Endodermal cell (in vitro differentiated cells): ENCODE measurements around the gene PMEPA1. TPM values are rescaled to one million over a fixed set of nuclear protein-coding genes. Genes with fewer than 3 reads are reported as not detected.
A peak's percentile ranks its signal among the peaks of the same experiment; 100 is the strongest.

Experiments
- DNase-seq: peaks from one replicate; pipeline ENCODE4 v3.0.0-alpha.2; 2017
- H3K27ac ChIP-seq: 2 replicates; pipeline ENCODE4 v1.5.1; 2013; ENCODE audit warnings: mild to moderate bottlenecking, low read depth, low read length, moderate library complexity
- H3K27me3 ChIP-seq: 2 replicates; pipeline ENCODE4 v1.6.1; 2013; ENCODE audit warnings: mild to moderate bottlenecking, low read length, moderate library complexity; ENCODE audit not compliant: insufficient read depth, control insufficient read depth, poor library complexity, severe bottlenecking
- H3K36me3 ChIP-seq: 2 replicates; pipeline ENCODE4 v1.7.0; 2013; ENCODE audit warnings: mild to moderate bottlenecking, low read length, moderate library complexity; ENCODE audit not compliant: control insufficient read depth, insufficient read depth
- H3K4me1 ChIP-seq: one replicate; pipeline ENCODE4 v1.7.0; 2013; ENCODE audit warnings: low read length; ENCODE audit not compliant: control insufficient read depth, insufficient read depth
- H3K4me3 ChIP-seq: 2 replicates; pipeline ENCODE4 v1.5.1; 2013; ENCODE audit warnings: mild to moderate bottlenecking, low read length, moderate library complexity
- H3K9ac ChIP-seq: 2 replicates; pipeline ENCODE4 v1.6.1; 2013; ENCODE audit warnings: mild to moderate bottlenecking, low read length, moderate library complexity; ENCODE audit not compliant: poor library complexity, severe bottlenecking; ENCODE audit errors: extremely low read depth
- H3K9me3 ChIP-seq: 2 replicates; pipeline ENCODE4 v1.6.1; 2013; ENCODE audit warnings: mild to moderate bottlenecking, low read length, moderate library complexity; ENCODE audit not compliant: control insufficient read depth
- H3K27ac Mint-ChIP-seq: 2 replicates; pipeline ENCODE4 v1.8.0; 2020; ENCODE audit warnings: mixed read lengths
- H3K27me3 Mint-ChIP-seq: 2 replicates; pipeline ENCODE4 v1.8.0; 2021; ENCODE audit warnings: mild to moderate bottlenecking, mixed read lengths; ENCODE audit not compliant: insufficient read depth
- H3K36me3 Mint-ChIP-seq: 2 replicates; pipeline ENCODE4 v1.8.0; 2020; ENCODE audit warnings: low read depth, mixed read lengths
- H3K4me1 Mint-ChIP-seq: 2 replicates; pipeline ENCODE4 v1.8.0; 2020; ENCODE audit warnings: mixed read lengths
- H3K4me3 Mint-ChIP-seq: 2 replicates; pipeline ENCODE4 v1.8.0; 2020; ENCODE audit warnings: mild to moderate bottlenecking, moderate library complexity, mixed read lengths
- H3K9me3 Mint-ChIP-seq: 2 replicates; pipeline ENCODE4 v1.8.0; 2020; ENCODE audit warnings: mild to moderate bottlenecking, mixed read lengths
- CTCF ChIP-seq: fragments of 200-600 bp; sonication (generic); conservative IDR thresholded peaks from 2 replicates; pipeline ENCODE4 v1.5.0; 2021; ENCODE audit warnings: antibody characterized with exemption, mild to moderate bottlenecking
- WGBS, 2 experiments: methylation state at CpG; one replicate each; pipeline versions ENCODE4 v1.1.5 to v1.1.7; 2013; ENCODE audit warnings: missing lambda C conversion rate in 2 of 2, mixed read lengths in 1 of 2; ENCODE audit not compliant: insufficient coverage in 1 of 2, insufficient read length in 1 of 2; 5-methylcytosine and 5-hydroxymethylcytosine counted together
- total RNA-seq, 2 donors: library from RNA; stranded (reverse); fragmentation: NEBNext Ultra II Directional in 1 of 2; extraction: Animal tissue kit (Norgen Biotek cat#: 25700) in 1 of 2; gene quantifications; 2 replicates in 1 of 2; 3 replicates in 1 of 2; pipeline ENCODE4 v1.2.1, GENCODE V29; 2021

Gene PMEPA1
- total RNA-seq, 2 donors from 2014 or later: 18.8 to 37.4 TPM

- Mint-ChIP-seq H3K36me3 (no peaks in the 10 kb centered on the region), H3K9me3 (no peaks in the 10 kb centered on the region), H3K4me3 (no peak overlapping the region), H3K27ac (no peak overlapping the region), H3K27me3 (peaks cover 38% of the 10 kb centered on the region), H3K4me1 (no peaks in the 10 kb centered on the region)
- Histone ChIP-seq H3K4me3 (no peak overlapping the region), H3K27ac (no peak overlapping the region), H3K4me1 (no peaks in the 10 kb centered on the region), H3K27me3 (peaks cover 40% of the 10 kb centered on the region), H3K36me3 (no peaks in the 10 kb centered on the region), H3K9me3 (no peaks in the 10 kb centered on the region), H3K9ac (no peak overlapping the region)
- no peak for TF ChIP-seq CTCF
- no peak for DNase-seq
- 94 to 96% methylated on average over 6 to 7 of the region's 7 CpGs for WGBS, 2 experiments
Observed at GRCh38 chr20:57749869-57750268, 40.1 kb upstream of the PMEPA1 start.

GRCh38 chr20:57749131-57749690 is 39.4 kb upstream of the PMEPA1 start:
- no peaks in the 10 kb centered on the region for H3K36me3 Mint-ChIP-seq
- Histone ChIP-seq H3K27ac (peak overlapping the region; percentile 66), H3K4me3 (no peak overlapping the region), H3K36me3 (no peaks in the 10 kb centered on the region), H3K4me1 (no peaks in the 10 kb centered on the region), H3K27me3 (peaks cover 40% of the 10 kb centered on the region), H3K9ac (no peak overlapping the region), H3K9me3 (no peaks in the 10 kb centered on the region)
- no peak overlapping the region for H3K4me3 Mint-ChIP-seq
- H3K27me3 Mint-ChIP-seq: peaks cover 36% of the 10 kb centered on the region
- H3K4me1 Mint-ChIP-seq: no peaks in the 10 kb centered on the region
- H3K9me3 Mint-ChIP-seq: no peaks in the 10 kb centered on the region
- 95 to 96% methylated on average over 9 to 13 of the region's 13 CpGs for WGBS, 2 experiments
- H3K27ac Mint-ChIP-seq: no peak overlapping the region
- DNase-seq: no peak
- no peak for TF ChIP-seq CTCF

- no peak for DNase-seq
- no peak overlapping the region for H3K27ac Mint-ChIP-seq
- TF ChIP-seq CTCF: no peak
- WGBS, 2 experiments: 82 to 92% methylated on average over 15 to 29 of the region's 29 CpGs
- H3K4me1 Mint-ChIP-seq: no peaks in the 10 kb centered on the region
- Histone ChIP-seq H3K9me3 (peaks cover 3% of the 10 kb centered on the region), H3K9ac (no peak overlapping the region), H3K4me3 (no peak overlapping the region), H3K27ac (peak overlapping the region; percentile 66), H3K36me3 (no peaks in the 10 kb centered on the region), H3K4me1 (no peaks in the 10 kb centered on the region), H3K27me3 (peaks cover 40% of the 10 kb centered on the region)
- no peak overlapping the region for H3K4me3 Mint-ChIP-seq
- no peaks in the 10 kb centered on the region for H3K9me3 Mint-ChIP-seq
- H3K36me3 Mint-ChIP-seq: no peaks in the 10 kb centered on the region
- H3K27me3 Mint-ChIP-seq: peaks cover 36% of the 10 kb centered on the region
Observed at GRCh38 chr20:57748601-57749130, 38.9 kb upstream of the PMEPA1 start.
